Neuronal stem cell (in vitro differentiated cells): ENCODE measurements around the gene TSHR.

ENCODE experiments used
- DNase-seq: peaks from one replicate; pipeline ENCODE4 v3.0.0-alpha.2; 2013; ENCODE audit warnings: low spot score
- H2AFZ ChIP-seq: one replicate; pipeline ENCODE4 v1.6.1; 2013; ENCODE audit warnings: mild to moderate bottlenecking, low read length, inconsistent platforms
- H2AK5ac ChIP-seq: 2 replicates; pipeline ENCODE4 v1.6.1; 2013; ENCODE audit warnings: low read depth, mild to moderate bottlenecking, inconsistent platforms, low read length, moderate library complexity, mixed read lengths
- H2BK120ac ChIP-seq: 2 replicates; pipeline ENCODE4 v1.6.1; 2013; ENCODE audit warnings: low read depth, mild to moderate bottlenecking, inconsistent platforms, low read length, moderate library complexity, mixed read lengths
- H2BK12ac ChIP-seq: one replicate; pipeline ENCODE4 v1.6.1; 2013; ENCODE audit warnings: low read length, inconsistent platforms
- H2BK15ac ChIP-seq: 2 replicates; pipeline ENCODE4 v1.6.1; 2013; ENCODE audit warnings: mild to moderate bottlenecking, low read length, inconsistent platforms, mixed read lengths
- H2BK5ac ChIP-seq: one replicate; pipeline ENCODE4 v1.6.1; 2013; ENCODE audit warnings: inconsistent platforms, mild to moderate bottlenecking, low read length, moderate library complexity
- H3K14ac ChIP-seq: one replicate; pipeline ENCODE4 v1.6.1; 2013; ENCODE audit warnings: low read length, inconsistent platforms
- H3K18ac ChIP-seq: 2 replicates; pipeline ENCODE4 v1.6.1; 2013; ENCODE audit warnings: low read length, inconsistent platforms
- H3K23ac ChIP-seq: 2 replicates; pipeline ENCODE4 v1.6.1; 2013; ENCODE audit warnings: low read depth, mild to moderate bottlenecking, mixed read lengths, low read length, inconsistent platforms; ENCODE audit not compliant: poor library complexity
- H3K27ac ChIP-seq: replicated peaks from 3 replicates; pipeline ENCODE4 v1.5.1; 2013; ENCODE audit warnings: low read length, inconsistent platforms
- H3K27me3 ChIP-seq, 3 experiments: 2 replicates each; pipeline ENCODE4 v1.6.1; 2013; ENCODE audit warnings: low read length in 3 of 3, mild to moderate bottlenecking in 2 of 3, inconsistent platforms in 1 of 3, low read depth in 1 of 3, mixed read lengths in 1 of 3, moderate library complexity in 1 of 3; ENCODE audit not compliant: control insufficient read depth in 3 of 3, insufficient read depth in 3 of 3
- H3K36me3 ChIP-seq, 2 donors: replicated peaks in 1 of 2; 2 replicates each; pipeline ENCODE4 v1.6.1; 2013; ENCODE audit warnings: low read length in 2 of 2; ENCODE audit not compliant: control insufficient read depth in 2 of 2, insufficient read depth in 2 of 2
- H3K4ac ChIP-seq: 2 replicates; pipeline ENCODE4 v1.6.1; 2013; ENCODE audit warnings: inconsistent platforms, mild to moderate bottlenecking, low read length, moderate library complexity
- H3K4me1 ChIP-seq, 2 donors: 1 replicate in 1 of 2; 2 replicates in 1 of 2; pipeline ENCODE4 v1.6.1; 2013; ENCODE audit warnings: low read length in 2 of 2, low read depth in 1 of 2; ENCODE audit not compliant: control insufficient read depth in 2 of 2, insufficient read depth in 1 of 2
- H3K4me2 ChIP-seq: one replicate; pipeline ENCODE4 v1.6.1; 2013; ENCODE audit warnings: mild to moderate bottlenecking, low read length, inconsistent platforms; ENCODE audit not compliant: insufficient read depth, poor library complexity, severe bottlenecking
- H3K4me3 ChIP-seq, 2 donors: 2 replicates each; pipeline ENCODE4 v1.5.1; 2013; ENCODE audit warnings: low read length in 2 of 2, mild to moderate bottlenecking in 2 of 2, inconsistent platforms in 1 of 2, moderate library complexity in 1 of 2
- H3K79me1 ChIP-seq: one replicate; pipeline ENCODE4 v1.6.1; 2013; ENCODE audit warnings: low read depth, mild to moderate bottlenecking, inconsistent platforms, low read length, moderate library complexity
- H3K9ac ChIP-seq: one replicate; pipeline ENCODE4 v1.6.1; 2013; ENCODE audit warnings: mild to moderate bottlenecking, low read depth, low read length, inconsistent platforms; ENCODE audit not compliant: poor library complexity
- H3K9me3 ChIP-seq, 2 donors: replicated peaks in 1 of 2; 2 replicates each; pipeline versions ENCODE3 to v1.6.1; 2013; ENCODE audit warnings: low read length in 2 of 2, mild to moderate bottlenecking in 2 of 2, inconsistent platforms in 1 of 2, low read depth in 1 of 2, mixed read lengths in 1 of 2, moderate library complexity in 1 of 2; ENCODE audit not compliant: control insufficient read depth in 2 of 2, insufficient read depth in 1 of 2
- H4K8ac ChIP-seq: one replicate; pipeline ENCODE4 v1.6.1; 2013; ENCODE audit warnings: low read depth, mild to moderate bottlenecking, inconsistent platforms, low read length, moderate library complexity
- H4K91ac ChIP-seq: one replicate; pipeline ENCODE4 v1.6.1; 2013; ENCODE audit warnings: low read length, low read depth, mild to moderate bottlenecking, inconsistent platforms; ENCODE audit not compliant: poor library complexity
- WGBS, 2 donors: extraction: QIAGEN DNeasy Blood & Tissue Kit; methylation state at CpG; one replicate each; pipeline ENCODE4 v1.1.7; 2013; ENCODE audit warnings: missing lambda C conversion rate in 2 of 2, mixed read lengths in 1 of 2; ENCODE audit not compliant: insufficient read length in 2 of 2, insufficient replicate concordance in 1 of 2; ENCODE audit errors: extremely low coverage in 2 of 2; 5-methylcytosine and 5-hydroxymethylcytosine counted together

TSHR gene

GRCh38 chr14:81127785-81128184, 172.4 kb downstream of the TSHR start:
- Histone ChIP-seq H3K9ac (no peak overlapping the region), H2BK12ac (no peak overlapping the region), H3K4ac (no peak overlapping the region), H4K8ac (no peak overlapping the region), H2BK5ac (no peak overlapping the region), H3K4me1 (no peaks in the 10 kb centered on the region), H3K18ac (no peak overlapping the region), H3K4me2 (no peak overlapping the region), H3K27ac (no peak overlapping the region), H3K9me3 (peaks cover 0 to 3% of the 10 kb centered on the region in 2 donors), H3K36me3 (no peaks in the 10 kb centered on the region), H3K4me3 (no peak overlapping the region), H4K91ac (no peak overlapping the region), H3K79me1 (no peaks in the 10 kb centered on the region), H2AFZ (no peak overlapping the region), H3K14ac (no peak overlapping the region), H3K23ac (no peak overlapping the region), H3K27me3 (no peaks in the 10 kb centered on the region), H2AK5ac (no peak overlapping the region), H2BK15ac (no peak overlapping the region), H2BK120ac (no peak overlapping the region)
- no CpG with 5 or more reads among the region's 5 CpGs for WGBS, 2 donors
- no peak for DNase-seq

- Histone ChIP-seq H2AK5ac (no peak overlapping the region), H3K79me1 (no peaks in the 10 kb centered on the region), H3K4ac (no peak overlapping the region), H2AFZ (no peak overlapping the region), H3K14ac (no peak overlapping the region), H4K8ac (no peak overlapping the region), H2BK5ac (no peak overlapping the region), H3K27ac (no peak overlapping the region), H3K9me3 (peaks cover 0 to 3% of the 10 kb centered on the region in 2 donors), H3K18ac (no peak overlapping the region), H3K36me3 (no peaks in the 10 kb centered on the region), H3K27me3 (peaks cover 0 to 3% (median 0%) of the 10 kb centered on the region in 3 experiments), H3K4me3 (no peak overlapping the region), H2BK12ac (no peak overlapping the region), H2BK15ac (no peak overlapping the region), H4K91ac (no peak overlapping the region), H2BK120ac (no peak overlapping the region), H3K4me1 (no peaks in the 10 kb centered on the region), H3K4me2 (no peak overlapping the region), H3K9ac (no peak overlapping the region), H3K23ac (no peak overlapping the region)
- WGBS, 2 donors = no CpG with 5 or more reads among the region's 1 CpG
- no peak for DNase-seq
Observed at GRCh38 chr14:81129242-81129641, 173.8 kb downstream of the TSHR start.

GRCh38 chr14:81132468-81132867, 177.0 kb downstream of the TSHR start:
- Histone ChIP-seq H3K14ac (no peak overlapping the region), H2AK5ac (no peak overlapping the region), H2BK12ac (no peak overlapping the region), H3K27me3 (peaks cover 0 to 3% (median 0%) of the 10 kb centered on the region in 3 experiments), H3K27ac (no peak overlapping the region), H3K9me3 (no peaks in the 10 kb centered on the region), H2BK5ac (no peak overlapping the region), H2AFZ (no peak overlapping the region), H3K9ac (no peak overlapping the region), H3K79me1 (no peaks in the 10 kb centered on the region), H2BK15ac (no peak overlapping the region), H3K4ac (no peak overlapping the region), H2BK120ac (no peak overlapping the region), H3K4me3 (no peak overlapping the region), H3K23ac (no peak overlapping the region), H4K8ac (no peak overlapping the region), H3K18ac (no peak overlapping the region), H3K36me3 (no peaks in the 10 kb centered on the region), H4K91ac (no peak overlapping the region), H3K4me2 (no peak overlapping the region), H3K4me1 (no peaks in the 10 kb centered on the region)
- WGBS, 2 donors = no CpG with 5 or more reads among the region's 3 CpGs
- no peak for DNase-seq

GRCh38 chr14:81133400-81133799, 178.0 kb downstream of the TSHR start:
- no CpG with 5 or more reads among the region's 2 CpGs for WGBS, 2 donors
- Histone ChIP-seq H3K18ac (no peak overlapping the region), H4K91ac (no peak overlapping the region), H3K27ac (no peak overlapping the region), H3K4ac (no peak overlapping the region), H2BK5ac (no peak overlapping the region), H3K4me3 (no peak overlapping the region), H3K9ac (no peak overlapping the region), H2AK5ac (no peak overlapping the region), H3K27me3 (peaks cover 0 to 3% (median 0%) of the 10 kb centered on the region in 3 experiments), H2BK120ac (no peak overlapping the region), H3K79me1 (no peaks in the 10 kb centered on the region), H2BK12ac (no peak overlapping the region), H3K23ac (no peak overlapping the region), H3K9me3 (no peaks in the 10 kb centered on the region), H3K14ac (no peak overlapping the region), H2BK15ac (no peak overlapping the region), H3K4me1 (no peaks in the 10 kb centered on the region), H2AFZ (no peak overlapping the region), H3K36me3 (no peaks in the 10 kb centered on the region), H3K4me2 (no peak overlapping the region), H4K8ac (no peak overlapping the region)
- DNase-seq = no peak
